H9 (cell line): ENCODE results near the gene ZBP1. TPM values are rescaled to one million over a fixed set of nuclear protein-coding genes. Genes with fewer than 3 reads are reported as not detected.
A peak's percentile ranks its signal among the peaks of the same experiment; 100 is the strongest.

Experiments
- DNase-seq: peaks from one replicate; pipeline ENCODE4 v3.0.0-alpha.2; 2017
- H2AFZ ChIP-seq: one replicate; pipeline ENCODE4 v1.6.1; 2013; ENCODE audit warnings: mild to moderate bottlenecking, low read length, control low read depth, moderate library complexity
- H2AK5ac ChIP-seq: 2 replicates; pipeline ENCODE4 v1.6.1; 2013; ENCODE audit warnings: low read length, control low read depth, mixed read lengths; ENCODE audit not compliant: insufficient read length
- H2BK120ac ChIP-seq: one replicate; pipeline ENCODE4 v1.6.1; 2013; ENCODE audit warnings: low read depth, mild to moderate bottlenecking, low read length, control low read depth, inconsistent platforms; ENCODE audit not compliant: poor library complexity, severe bottlenecking
- H2BK12ac ChIP-seq: 2 replicates; pipeline ENCODE4 v1.6.1; 2013; ENCODE audit warnings: low read length, control low read depth, mixed read lengths, low read depth; ENCODE audit not compliant: insufficient read length
- H2BK15ac ChIP-seq: 2 replicates; pipeline ENCODE4 v1.6.1; 2013; ENCODE audit warnings: low read depth, low read length, control low read depth
- H2BK20ac ChIP-seq: one replicate; pipeline ENCODE4 v1.6.1; 2013; ENCODE audit warnings: low read depth, mild to moderate bottlenecking, low read length, control low read depth, inconsistent platforms; ENCODE audit not compliant: poor library complexity, severe bottlenecking
- H2BK5ac ChIP-seq: 2 replicates; pipeline ENCODE4 v1.6.1; 2013; ENCODE audit warnings: low read length, control low read depth, mixed read lengths; ENCODE audit not compliant: insufficient read length
- H3K14ac ChIP-seq: 2 replicates; pipeline ENCODE4 v1.6.1; 2013; ENCODE audit warnings: low read length, control low read depth; ENCODE audit not compliant: insufficient read depth
- H3K18ac ChIP-seq: 2 replicates; pipeline ENCODE4 v1.6.1; 2013; ENCODE audit warnings: low read depth, mild to moderate bottlenecking, mixed read lengths, low read length, control low read depth; ENCODE audit not compliant: insufficient read length
- H3K23ac ChIP-seq: 2 replicates; pipeline ENCODE4 v1.6.1; 2013; ENCODE audit warnings: low read length, control low read depth, mixed read lengths, low read depth; ENCODE audit not compliant: insufficient read length
- H3K23me2 ChIP-seq: 2 replicates; pipeline ENCODE4 v1.6.1; 2013; ENCODE audit warnings: low read depth, mild to moderate bottlenecking, mixed read lengths, low read length, control low read depth; ENCODE audit not compliant: insufficient read length, poor library complexity, severe bottlenecking
- H3K27ac ChIP-seq: 2 replicates; pipeline ENCODE4 v1.5.1; 2013; ENCODE audit warnings: low read length, control low read depth, mixed read lengths, low read depth; ENCODE audit not compliant: insufficient read length
- H3K27me3 ChIP-seq: 2 replicates; pipeline ENCODE4 v1.6.1; 2013; ENCODE audit warnings: low read length, control low read depth, inconsistent platforms; ENCODE audit not compliant: insufficient read depth
- H3K4ac ChIP-seq: 2 replicates; pipeline ENCODE4 v1.6.1; 2013; ENCODE audit warnings: low read depth, mild to moderate bottlenecking, control low read depth, inconsistent platforms, low read length, moderate library complexity
- H3K4me1 ChIP-seq: 2 replicates; pipeline ENCODE4 v1.6.1; 2013; ENCODE audit warnings: low read length, control low read depth, inconsistent platforms; ENCODE audit not compliant: insufficient read depth
- H3K4me2 ChIP-seq: 2 replicates; pipeline ENCODE4 v1.6.1; 2013; ENCODE audit warnings: low read length, control low read depth, mixed read lengths; ENCODE audit not compliant: insufficient read length, insufficient read depth
- H3K56ac ChIP-seq: 2 replicates; pipeline ENCODE4 v1.6.1; 2013; ENCODE audit warnings: low read depth, mild to moderate bottlenecking, mixed read lengths, low read length, control low read depth; ENCODE audit not compliant: insufficient read length
- H3K79me1 ChIP-seq: 2 replicates; pipeline ENCODE4 v1.6.1; 2013; ENCODE audit warnings: low read depth, mild to moderate bottlenecking, moderate library complexity, low read length, control low read depth, inconsistent platforms; ENCODE audit not compliant: insufficient read depth, poor library complexity, severe bottlenecking
- H3K79me2 ChIP-seq: 2 replicates; pipeline ENCODE4 v1.6.1; 2013; ENCODE audit warnings: low read length, control low read depth, inconsistent platforms; ENCODE audit not compliant: insufficient read depth
- H3K9ac ChIP-seq: 2 replicates; pipeline ENCODE4 v1.6.1; 2013; ENCODE audit warnings: low read length, control low read depth, mixed read lengths; ENCODE audit not compliant: insufficient read length; ENCODE audit errors: extremely low read depth
- H3K9me3 ChIP-seq: one replicate; pipeline ENCODE4 v1.6.1; 2013; ENCODE audit warnings: low read depth, low read length, inconsistent platforms; ENCODE audit not compliant: control insufficient read depth
- H3T11ph ChIP-seq: one replicate; pipeline ENCODE4 v1.6.1; 2013; ENCODE audit warnings: mild to moderate bottlenecking, low read length, control low read depth, inconsistent platforms
- H4K20me1 ChIP-seq: one replicate; pipeline ENCODE4 v1.6.1; 2013; ENCODE audit not compliant: control insufficient read depth, insufficient read length, insufficient read depth
- H4K5ac ChIP-seq: 2 replicates; pipeline ENCODE4 v1.6.1; 2013; ENCODE audit warnings: low read depth, mild to moderate bottlenecking, mixed read lengths, low read length, control low read depth; ENCODE audit not compliant: insufficient read length
- H4K8ac ChIP-seq: replicated peaks from 2 replicates; pipeline ENCODE4 v1.6.1; 2013; ENCODE audit warnings: low read length, control low read depth, mixed read lengths, low read depth; ENCODE audit not compliant: insufficient read length
- H4K91ac ChIP-seq: 2 replicates; pipeline ENCODE4 v1.6.1; 2013; ENCODE audit warnings: low read depth, mild to moderate bottlenecking, moderate library complexity, mixed read lengths, low read length, control low read depth; ENCODE audit not compliant: insufficient read length
- H3K27ac Mint-ChIP-seq, 3 experiments: 2 replicates in 2 of 3; 3 replicates in 1 of 3; pipeline ENCODE4 v1.8.0; 2020 to 2021; ENCODE audit warnings: mixed read lengths in 3 of 3, mild to moderate bottlenecking in 1 of 3, moderate library complexity in 1 of 3
- H3K27me3 Mint-ChIP-seq: 2 replicates; pipeline ENCODE4 v1.8.0; 2021; ENCODE audit warnings: low read depth, mild to moderate bottlenecking, moderate library complexity, mixed read lengths
- H3K36me3 Mint-ChIP-seq, 3 experiments: 2 replicates in 2 of 3; 3 replicates in 1 of 3; pipeline ENCODE4 v1.8.0; 2020 to 2021; ENCODE audit warnings: low read depth in 3 of 3, mixed read lengths in 3 of 3; ENCODE audit not compliant: insufficient read depth in 1 of 3
- H3K4me1 Mint-ChIP-seq, 2 experiments: 2 replicates each; pipeline ENCODE4 v1.8.0; 2020; ENCODE audit warnings: mixed read lengths in 2 of 2
- H3K4me3 Mint-ChIP-seq, 2 experiments: 2 replicates in 1 of 2; 3 replicates in 1 of 2; pipeline ENCODE4 v1.8.0; 2020 to 2021; ENCODE audit warnings: mild to moderate bottlenecking in 2 of 2, mixed read lengths in 2 of 2, moderate library complexity in 1 of 2
- H3K9me3 Mint-ChIP-seq, 2 experiments: 2 replicates in 1 of 2; 3 replicates in 1 of 2; pipeline ENCODE4 v1.8.0; 2020; ENCODE audit warnings: mild to moderate bottlenecking in 2 of 2, mixed read lengths in 2 of 2, moderate library complexity in 1 of 2
- WGBS: extraction: QIAGEN DNeasy Blood & Tissue Kit; methylation state at CpG from one replicate; pipeline ENCODE4 v1.1.7; 2013; ENCODE audit warnings: missing lambda C conversion rate, low lambda C conversion rate, mixed read lengths; ENCODE audit not compliant: insufficient read length; ENCODE audit errors: extremely low coverage; 5-methylcytosine and 5-hydroxymethylcytosine counted together
- total RNA-seq: library from RNA; stranded (reverse); gene quantifications from 2 replicates; pipeline ENCODE4 v1.2.1, GENCODE V29; 2021
- TF ChIP-seq, protein P1 (sequence below): fragments of 200-600 bp; sonication (generic); conservative IDR thresholded peaks from 3 replicates; pipeline ENCODE4 v1.8.0; 2021; ENCODE audit warnings: antibody characterized with exemption, mild to moderate bottlenecking

Gene ZBP1
- total RNA-seq, 1 experiment from 2014 or later: not detected

DNA sequence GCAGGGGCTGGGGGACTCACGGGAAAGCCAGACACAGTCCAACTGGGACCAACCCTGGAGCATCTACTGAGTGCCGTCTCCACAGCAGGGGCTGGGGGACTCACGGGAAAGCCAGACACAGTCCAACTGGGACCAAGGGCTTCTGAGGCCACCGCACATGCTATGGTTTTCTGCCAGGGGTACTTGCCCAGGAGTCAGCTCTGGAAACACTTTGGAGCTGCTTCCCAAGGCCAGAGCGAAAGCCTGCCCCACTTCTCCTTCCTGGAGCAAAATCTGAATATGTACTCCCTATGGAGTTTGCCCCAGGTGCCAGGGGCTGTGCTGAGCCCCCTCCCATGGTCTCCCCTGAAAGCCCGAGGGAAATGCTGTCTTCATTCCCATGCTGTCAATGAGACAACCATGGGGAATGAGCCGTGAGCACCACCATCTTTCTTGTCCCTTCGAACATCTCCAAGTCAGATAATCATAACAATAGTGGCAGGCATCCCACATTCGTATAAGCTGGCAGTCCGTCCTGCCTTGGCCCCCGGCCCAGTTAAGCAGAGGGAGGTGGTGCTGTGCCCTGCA lies 40.8 kb downstream of the ZBP1 start:
- WGBS: no CpG with 5 or more reads among the region's 11 CpGs

More for the DNA sequence above, 40.8 kb downstream of the ZBP1 start:
- Histone ChIP-seq H3K23me2 (no peaks in the 10 kb centered on the region), H3T11ph (no peak overlapping the region), H3K4me2 (no peak overlapping the region), H3K27me3 (no peaks in the 10 kb centered on the region; the same call in 1 of the 2 replicates), H3K27ac (no peak overlapping the region), H4K91ac (no peak overlapping the region), H2AK5ac (no peak overlapping the region), H2BK5ac (no peak overlapping the region), H3K4me1 (no peaks in the 10 kb centered on the region), H3K56ac (no peak overlapping the region), H2BK20ac (no peak overlapping the region), H3K79me1 (no peaks in the 10 kb centered on the region), H3K4ac (no peak overlapping the region), H3K9ac (no peak overlapping the region), H2BK12ac (no peak overlapping the region), H2BK120ac (no peak overlapping the region), H4K8ac (no peak overlapping the region), H3K18ac (no peak overlapping the region), H3K9me3 (no peaks in the 10 kb centered on the region), H4K20me1 (no peaks in the 10 kb centered on the region), H3K79me2 (no peaks in the 10 kb centered on the region), H2BK15ac (no peak overlapping the region), H4K5ac (no peak overlapping the region), H2AFZ (no peak overlapping the region), H3K23ac (no peak overlapping the region), H3K14ac (no peak overlapping the region)
- no peaks in the 10 kb centered on the region; a peak in 1 of 5 replicates for H3K9me3 Mint-ChIP-seq
- H3K36me3 Mint-ChIP-seq: no peaks in the 10 kb centered on the region
- no peak overlapping the region for H3K4me3 Mint-ChIP-seq
- DNase-seq: no peak
- peaks cover 12% of the 10 kb centered on the region for H3K27me3 Mint-ChIP-seq
- H3K27ac Mint-ChIP-seq: peak overlapping the region in 1 of 3 experiments; percentile 42; a peak in 2 of 7 replicates
- H3K4me1 Mint-ChIP-seq: peaks cover 15 to 24% of the 10 kb centered on the region in 2 experiments
- TF ChIP-seq, protein P1, sequence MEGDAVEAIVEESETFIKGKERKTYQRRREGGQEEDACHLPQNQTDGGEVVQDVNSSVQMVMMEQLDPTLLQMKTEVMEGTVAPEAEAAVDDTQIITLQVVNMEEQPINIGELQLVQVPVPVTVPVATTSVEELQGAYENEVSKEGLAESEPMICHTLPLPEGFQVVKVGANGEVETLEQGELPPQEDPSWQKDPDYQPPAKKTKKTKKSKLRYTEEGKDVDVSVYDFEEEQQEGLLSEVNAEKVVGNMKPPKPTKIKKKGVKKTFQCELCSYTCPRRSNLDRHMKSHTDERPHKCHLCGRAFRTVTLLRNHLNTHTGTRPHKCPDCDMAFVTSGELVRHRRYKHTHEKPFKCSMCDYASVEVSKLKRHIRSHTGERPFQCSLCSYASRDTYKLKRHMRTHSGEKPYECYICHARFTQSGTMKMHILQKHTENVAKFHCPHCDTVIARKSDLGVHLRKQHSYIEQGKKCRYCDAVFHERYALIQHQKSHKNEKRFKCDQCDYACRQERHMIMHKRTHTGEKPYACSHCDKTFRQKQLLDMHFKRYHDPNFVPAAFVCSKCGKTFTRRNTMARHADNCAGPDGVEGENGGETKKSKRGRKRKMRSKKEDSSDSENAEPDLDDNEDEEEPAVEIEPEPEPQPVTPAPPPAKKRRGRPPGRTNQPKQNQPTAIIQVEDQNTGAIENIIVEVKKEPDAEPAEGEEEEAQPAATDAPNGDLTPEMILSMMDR: no peak
